HG03442 (cell line): ENCODE data around the gene SRSF4.

Experiments
- ATAC-seq: cut with Tn5 transposase; IDR thresholded peaks from one replicate; pipeline ENCODE4 v1.9.1; 2021; ENCODE audit warnings: mild to moderate bottlenecking, moderate library complexity; ENCODE audit not compliant: unreplicated experiment

The SRSF4 gene

GRCh38 chr1:29201595-29202051 is 19.9 kb upstream of the SRSF4 start:
- ATAC-seq: no peak

GRCh38 chr1:29200906-29201594 is 19.4 kb upstream of the SRSF4 start:
- no peak for ATAC-seq

- no peak for ATAC-seq
Measured at GRCh38 chr1:29197993-29198392, 16.3 kb upstream of the SRSF4 start.

- no peak for ATAC-seq
Measured at GRCh38 chr1:29197590-29197924, 15.9 kb upstream of the SRSF4 start.

- ATAC-seq: no peak
Measured at GRCh38 chr1:29196863-29197589, 15.3 kb upstream of the SRSF4 start.

- ATAC-seq: no peak
Measured at GRCh38 chr1:29195881-29196291, 14.2 kb upstream of the SRSF4 start.

GRCh38 chr1:29193879-29194455 is 12.3 kb upstream of the SRSF4 start:
- no peak for ATAC-seq

GRCh38 chr1:29190718-29191117 is 9.0 kb upstream of the SRSF4 start:
- no peak for ATAC-seq

- ATAC-seq: no peak
Measured at GRCh38 chr1:29186707-29187106, 5.0 kb upstream of the SRSF4 start.

GRCh38 chr1:29186252-29186651 is 4.6 kb upstream of the SRSF4 start:
- no peak for ATAC-seq

- no peak for ATAC-seq
Measured at GRCh38 chr1:29183287-29183686, 1.6 kb upstream of the SRSF4 start.

GRCh38 chr1:29180497-29181412 is 945 bp downstream of the SRSF4 start:
- no peak for ATAC-seq

- no peak for ATAC-seq
Measured at GRCh38 chr1:29179641-29180184, 2.0 kb downstream of the SRSF4 start.

- ATAC-seq: no peak
Measured at GRCh38 chr1:29177022-29177705, 4.5 kb downstream of the SRSF4 start.

GRCh38 chr1:29176576-29176975 is 5.1 kb downstream of the SRSF4 start:
- no peak for ATAC-seq

- ATAC-seq: no peak
Measured at GRCh38 chr1:29172415-29172939, 9.2 kb downstream of the SRSF4 start.

- no peak for ATAC-seq
Measured at GRCh38 chr1:29171521-29171920, 10.2 kb downstream of the SRSF4 start.

- ATAC-seq: no peak
Measured at GRCh38 chr1:29171089-29171488, 10.6 kb downstream of the SRSF4 start.

GRCh38 chr1:29169976-29170375 is 11.7 kb downstream of the SRSF4 start:
- ATAC-seq: no peak

GRCh38 chr1:29167904-29168303 is 13.8 kb downstream of the SRSF4 start:
- ATAC-seq: no peak
